OCI-LY3 (cell line): ENCODE results near the gene ARL17B.
"Not testable (repeated sequence)": the region's sequence is repeated elsewhere in the genome, so short reads cannot be mapped to it uniquely, and the experiment has no call there.

Source experiments
- CTCF ChIP-seq: fragments of 200-600, 300-600 bp; sonication (generic); IDR thresholded peaks from 2 replicates; pipeline ENCODE4 v1.5.1; 2014; ENCODE audit warnings: antibody characterized with exemption, low read length, low read depth
- EZH2phosphoT487 ChIP-seq: fragments of 200-600 bp; shearing (Covaris generic); IDR thresholded peaks from 2 replicates; pipeline ENCODE4 v1.6.1; 2018; ENCODE audit warnings: antibody characterized with exemption, mixed run types, low read depth

GRCh38 chr17:46294831-46295230, 66.7 kb downstream of the ARL17B start, which contains the start of gene LRRC37A:
- TF ChIP-seq CTCF, EZH2phosphoT487: not testable (repeated sequence)
